ENCODE measurements around the gene CNTNAP2.

The CNTNAP2 gene

GRCh38 chr7:146773506-146773905, 656.9 kb downstream of the CNTNAP2 start:
- no peak for DNase-seq (ENCODE audit: low read depth)

- DNase-seq (ENCODE audit: low read depth) = no peak
Observed at GRCh38 chr7:146781352-146782116, 664.9 kb downstream of the CNTNAP2 start.

- DNase-seq (ENCODE audit: low read depth) = no peak
Observed at GRCh38 chr7:146787266-146787665, 670.7 kb downstream of the CNTNAP2 start.

GRCh38 chr7:146788008-146788407, 671.4 kb downstream of the CNTNAP2 start:
- DNase-seq (ENCODE audit: low read depth) = no peak

GRCh38 chr7:146791344-146792285, 675.0 kb downstream of the CNTNAP2 start:
- DNase-seq (ENCODE audit: low read depth) = no peak

- DNase-seq (ENCODE audit: low read depth) = no peak
Observed at GRCh38 chr7:146804620-146805019, 688.0 kb downstream of the CNTNAP2 start.

GRCh38 chr7:146805082-146805481, 688.5 kb downstream of the CNTNAP2 start:
- DNase-seq (ENCODE audit: low read depth) = no peak

- no peak for DNase-seq (ENCODE audit: low read depth)
Observed at GRCh38 chr7:146826329-146826728, 709.7 kb downstream of the CNTNAP2 start.

GRCh38 chr7:146830686-146831085, 714.1 kb downstream of the CNTNAP2 start:
- DNase-seq (ENCODE audit: low read depth) = no peak

- no peak for DNase-seq (ENCODE audit: low read depth)
Observed at GRCh38 chr7:146831875-146832274, 715.3 kb downstream of the CNTNAP2 start.

GRCh38 chr7:146844405-146844804, 727.8 kb downstream of the CNTNAP2 start:
- DNase-seq (ENCODE audit: low read depth) = no peak

- DNase-seq (ENCODE audit: low read depth) = no peak
Observed at GRCh38 chr7:146858690-146859089, 742.1 kb downstream of the CNTNAP2 start.

- DNase-seq (ENCODE audit: low read depth) = no peak
Observed at GRCh38 chr7:146861701-146862100, 745.1 kb downstream of the CNTNAP2 start.

- DNase-seq (ENCODE audit: low read depth) = no peak
Observed at GRCh38 chr7:146862415-146862814, 745.8 kb downstream of the CNTNAP2 start.

GRCh38 chr7:146864644-146865043, 748.0 kb downstream of the CNTNAP2 start:
- DNase-seq (ENCODE audit: low read depth) = no peak

- DNase-seq (ENCODE audit: low read depth) = no peak
Observed at GRCh38 chr7:146865696-146866095, 749.1 kb downstream of the CNTNAP2 start.

- DNase-seq (ENCODE audit: low read depth) = no peak
Observed at GRCh38 chr7:146874722-146875121, 758.1 kb downstream of the CNTNAP2 start.

GRCh38 chr7:146875237-146875785, 758.7 kb downstream of the CNTNAP2 start:
- DNase-seq (ENCODE audit: low read depth) = no peak

GRCh38 chr7:146875981-146876380, 759.4 kb downstream of the CNTNAP2 start:
- no peak for DNase-seq (ENCODE audit: low read depth)

- DNase-seq (ENCODE audit: low read depth) = no peak
Observed at GRCh38 chr7:146876411-146876810, 759.8 kb downstream of the CNTNAP2 start.

GRCh38 chr7:146878901-146879300, 762.3 kb downstream of the CNTNAP2 start:
- no peak for DNase-seq (ENCODE audit: low read depth)

GRCh38 chr7:146885231-146885630, 768.6 kb downstream of the CNTNAP2 start:
- DNase-seq (ENCODE audit: low read depth) = no peak
